HS-5 (cell line): ENCODE measurements around the gene SFXN4.

Experiments used
- DNase-seq: peaks from one replicate; pipeline ENCODE4 v3.0.0-alpha.2; 2012; ENCODE audit warnings: low read depth

The SFXN4 gene, protein sequence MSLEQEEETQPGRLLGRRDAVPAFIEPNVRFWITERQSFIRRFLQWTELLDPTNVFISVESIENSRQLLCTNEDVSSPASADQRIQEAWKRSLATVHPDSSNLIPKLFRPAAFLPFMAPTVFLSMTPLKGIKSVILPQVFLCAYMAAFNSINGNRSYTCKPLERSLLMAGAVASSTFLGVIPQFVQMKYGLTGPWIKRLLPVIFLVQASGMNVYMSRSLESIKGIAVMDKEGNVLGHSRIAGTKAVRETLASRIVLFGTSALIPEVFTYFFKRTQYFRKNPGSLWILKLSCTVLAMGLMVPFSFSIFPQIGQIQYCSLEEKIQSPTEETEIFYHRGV

DNA sequence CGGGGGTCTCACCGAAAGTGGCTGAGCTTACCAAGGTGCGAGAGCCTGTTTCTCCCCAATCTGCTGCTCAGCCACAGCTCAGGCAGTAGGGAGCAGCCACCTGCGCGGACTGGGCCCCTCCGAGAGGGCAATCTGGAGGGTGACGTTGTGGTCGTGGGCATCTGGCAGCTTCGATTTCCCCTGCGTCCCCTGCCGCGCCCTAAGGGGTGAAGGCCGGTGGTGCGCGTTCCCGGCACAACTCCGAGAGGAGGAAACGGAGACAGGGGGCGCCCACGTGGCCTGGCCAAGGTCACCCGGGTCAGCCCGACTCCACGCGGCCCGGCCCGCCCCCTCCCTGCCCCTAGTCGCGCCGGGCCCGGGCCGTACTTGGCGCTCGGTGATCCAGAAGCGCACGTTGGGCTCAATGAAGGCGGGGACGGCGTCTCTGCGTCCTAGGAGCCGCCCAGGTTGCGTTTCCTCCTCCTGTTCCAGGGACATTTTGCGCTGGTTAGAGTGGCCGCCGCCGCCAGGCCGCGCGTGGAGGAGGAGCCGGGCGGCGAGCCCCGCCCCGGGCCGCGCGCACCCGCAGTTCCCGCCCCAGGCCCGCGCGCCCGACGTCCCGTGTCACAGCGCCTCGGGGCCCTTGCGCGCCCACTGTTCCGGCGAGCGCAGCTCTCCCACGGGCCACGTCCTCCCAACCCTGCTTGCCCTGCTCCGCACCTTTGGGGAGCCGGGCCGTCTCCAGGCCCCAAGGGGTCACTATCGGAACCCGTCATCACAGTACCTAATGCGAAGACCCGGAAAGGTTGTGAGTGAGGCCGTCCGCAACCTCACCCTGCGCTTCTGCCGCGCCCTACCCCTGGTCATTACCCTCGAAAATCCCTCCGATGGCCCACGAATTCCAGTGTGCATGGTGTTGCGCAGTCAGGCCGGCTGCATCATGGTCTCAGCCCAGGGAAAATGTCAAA, at the start of gene SFXN4:
SFXN4 (minus strand) TSS at position 544 of the 947 bp plus-strand sequence; CDS start at position 477, 67 bp downstream.
- DNase-seq, result no peak

DNA sequence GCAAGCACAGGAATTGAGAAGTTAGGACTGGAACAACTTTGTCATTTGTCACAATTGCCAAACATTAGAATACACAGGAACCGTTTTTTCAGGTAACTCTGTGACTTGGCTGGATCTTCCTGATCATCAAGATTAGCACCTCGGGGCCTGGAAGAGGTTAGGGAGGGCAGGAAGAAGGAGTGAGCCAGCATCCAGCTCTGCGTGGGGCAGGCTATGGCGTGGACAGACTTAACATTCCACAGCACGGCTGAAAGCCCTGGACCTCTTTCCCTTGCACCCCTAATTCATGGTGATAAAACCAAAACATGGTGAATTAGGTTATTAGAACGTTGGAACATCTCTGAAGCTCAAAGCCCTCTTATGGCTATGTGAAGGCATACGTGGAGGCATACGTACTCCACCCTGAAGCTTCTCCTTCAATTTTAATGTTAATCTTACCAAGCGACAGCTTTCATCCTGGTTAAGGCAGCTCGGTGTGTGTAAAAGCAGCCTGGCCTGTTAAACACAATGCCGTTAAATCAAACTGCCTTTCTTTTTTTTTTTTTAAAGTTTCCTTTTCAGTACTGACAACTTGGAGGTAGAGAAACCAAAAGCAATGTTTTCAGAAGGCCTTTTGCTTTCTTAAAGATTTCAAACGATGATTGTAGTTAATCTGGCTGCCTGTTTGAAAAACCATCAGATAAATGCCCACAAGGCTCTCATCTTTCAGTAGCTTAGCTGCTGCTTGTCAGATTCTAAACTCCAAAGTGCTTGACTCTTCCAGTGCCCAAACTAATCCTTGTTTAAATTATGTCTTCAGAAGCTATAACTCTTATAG, 46.3 kb upstream of the SFXN4 start:
- DNase-seq, result no peak

GRCh38 chr10:119211176-119211575, 45.7 kb upstream of the SFXN4 start:
- no peak for DNase-seq

- no peak for DNase-seq
These were observed 45.1 kb upstream of the SFXN4 start for GRCh38 chr10:119210633-119211032.

GRCh38 chr10:119209736-119210355, 44.3 kb upstream of the SFXN4 start:
- DNase-seq, result no peak

DNA sequence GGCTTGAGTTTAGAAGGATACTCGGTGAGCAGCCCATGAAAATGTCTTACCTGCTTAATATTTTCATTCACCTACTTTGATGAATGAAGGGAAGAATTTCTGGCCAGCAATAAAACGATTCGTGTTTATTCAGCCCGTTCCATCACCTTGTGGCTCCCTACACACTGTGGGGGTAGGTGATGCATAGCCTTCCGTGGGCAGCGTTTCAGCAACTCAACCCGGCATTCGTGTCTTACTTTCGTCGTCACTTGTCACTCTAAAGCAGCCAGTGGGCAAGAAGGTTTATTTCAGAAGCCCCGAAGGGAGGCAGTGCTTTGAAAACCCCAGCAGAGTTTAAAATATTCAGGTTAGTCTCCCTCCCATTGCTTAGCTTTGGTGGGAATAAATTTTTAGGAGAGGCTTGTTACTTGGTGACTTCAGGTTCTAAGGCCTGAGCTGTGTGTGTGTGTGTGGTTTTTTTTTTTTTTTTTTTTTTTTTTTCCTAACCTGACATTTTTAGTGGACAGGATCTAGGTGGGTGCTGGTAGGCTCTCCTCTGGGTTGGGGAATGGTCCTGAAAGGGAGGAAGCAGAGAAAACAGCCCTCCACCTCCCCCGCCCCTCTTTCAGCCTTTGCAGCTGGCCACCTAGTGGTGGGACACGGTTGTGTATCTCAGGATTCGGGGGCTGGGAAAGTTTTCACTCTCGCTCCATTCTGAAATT, 43.7 kb upstream of the SFXN4 start:
- peak; percentile 25 for DNase-seq

DNA sequence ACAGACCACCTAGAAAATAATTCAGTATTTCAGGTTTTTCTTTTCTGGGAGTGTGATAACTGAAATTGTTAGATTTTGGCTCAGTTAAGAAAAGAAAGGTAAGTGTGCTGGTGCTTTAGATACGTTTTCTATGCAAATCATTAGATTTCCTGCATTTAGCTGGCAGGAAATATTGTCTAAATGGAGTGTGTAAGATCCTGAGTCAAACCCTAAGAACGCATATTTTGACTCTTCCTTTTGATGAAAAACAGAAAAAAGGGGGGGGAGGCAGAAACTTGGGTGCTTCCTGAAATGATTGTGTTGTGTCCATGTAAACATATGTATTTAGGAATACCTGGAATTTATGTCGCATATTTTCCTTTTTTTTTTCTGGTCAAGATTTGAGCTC, 43.0 kb upstream of the SFXN4 start:
- DNase-seq, result peak; percentile 53

DNA sequence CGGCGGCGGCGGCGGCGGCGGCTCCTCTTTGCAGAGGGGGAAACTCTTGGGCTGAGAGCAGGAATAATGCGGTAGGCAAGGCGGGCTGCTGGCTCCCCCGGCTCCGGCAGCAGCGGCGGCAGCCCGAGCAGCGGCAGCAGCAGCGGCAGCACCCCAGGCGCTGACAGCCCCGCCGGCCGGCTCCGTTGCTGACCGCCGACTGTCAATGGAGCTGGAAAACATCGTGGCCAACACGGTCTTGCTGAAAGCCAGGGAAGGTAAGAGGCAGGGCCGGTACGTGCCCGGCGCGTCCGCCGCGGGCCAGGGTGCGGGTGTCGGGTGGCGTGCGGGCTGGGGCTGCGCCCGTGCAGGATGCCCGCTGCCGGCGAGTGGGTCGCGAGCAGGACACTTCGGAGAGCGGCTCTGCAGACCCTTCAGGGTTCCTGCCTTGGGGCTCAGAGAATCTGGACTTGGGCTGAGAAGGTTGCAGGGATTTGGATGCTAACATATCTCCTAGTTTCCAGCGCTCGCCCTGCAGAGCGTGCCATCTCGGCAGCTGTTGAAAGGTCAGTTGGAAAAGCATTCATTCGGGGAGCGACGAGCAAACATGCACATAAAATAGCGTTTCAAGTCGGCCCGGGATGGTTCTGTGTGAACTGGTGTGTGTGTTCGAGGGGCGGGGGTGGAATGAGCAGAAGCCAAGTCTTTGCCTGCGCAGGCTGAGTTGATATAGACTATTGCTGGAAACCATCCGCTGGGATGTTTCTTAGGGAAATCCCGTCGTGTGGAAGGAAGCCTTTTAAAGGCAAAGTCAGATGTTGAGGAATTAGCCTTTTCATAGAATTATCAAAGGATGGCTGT, 42.4 kb upstream of the SFXN4 start:
- no peak for DNase-seq

GRCh38 chr10:119207366-119207666, 41.8 kb upstream of the SFXN4 start, which contains the start of gene GRK5:
GRK5 (plus strand) TSS chr10:119207571; CDS start chr10:119207918, 347 bp downstream.
- DNase-seq, result peak; percentile 80

DNA sequence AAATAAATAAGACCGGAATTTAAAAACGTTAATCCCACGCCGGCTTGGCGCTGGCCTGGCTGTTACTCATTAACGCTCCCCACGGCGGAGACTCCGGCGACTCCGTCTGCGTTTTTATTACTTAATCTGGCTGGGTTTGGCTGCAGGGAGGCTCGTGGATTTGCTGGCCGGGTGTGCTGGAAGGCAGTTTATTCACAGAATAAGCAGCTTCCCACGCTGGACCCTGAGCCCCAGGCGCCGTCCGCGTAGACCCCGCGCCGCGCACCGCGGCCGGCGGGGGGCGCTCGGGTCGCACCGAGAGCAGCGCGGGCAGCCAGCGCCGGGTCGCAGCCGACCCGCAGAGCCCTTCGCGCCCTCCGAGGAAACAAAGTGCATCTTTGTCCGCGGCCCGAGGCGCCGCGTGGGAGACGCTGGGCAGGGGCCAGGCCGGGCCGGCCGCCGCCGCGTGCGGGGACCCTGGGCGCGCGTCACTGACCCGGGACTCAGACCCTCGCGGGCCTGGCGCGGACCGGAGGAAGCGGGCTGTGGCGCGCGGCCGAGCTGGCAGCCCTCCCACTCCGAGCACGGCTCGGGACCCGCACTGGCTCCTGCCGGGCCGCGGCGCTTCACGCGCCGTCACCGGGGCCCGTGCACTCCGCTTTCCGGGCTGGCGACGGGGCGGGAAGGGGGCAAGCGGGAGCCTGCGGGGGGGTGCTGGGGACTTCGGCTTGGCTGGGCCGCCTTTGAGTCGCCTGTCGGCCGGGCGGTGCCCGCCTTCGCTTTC, 41.3 kb upstream of the SFXN4 start:
- no peak for DNase-seq

GRCh38 chr10:119205894-119206602, 40.5 kb upstream of the SFXN4 start:
- no peak for DNase-seq

- DNase-seq, result peak; percentile 31
These were observed 37.5 kb upstream of the SFXN4 start for GRCh38 chr10:119203006-119203405.

- no peak for DNase-seq
These were observed 35.7 kb upstream of the SFXN4 start for GRCh38 chr10:119201233-119201632.

DNA sequence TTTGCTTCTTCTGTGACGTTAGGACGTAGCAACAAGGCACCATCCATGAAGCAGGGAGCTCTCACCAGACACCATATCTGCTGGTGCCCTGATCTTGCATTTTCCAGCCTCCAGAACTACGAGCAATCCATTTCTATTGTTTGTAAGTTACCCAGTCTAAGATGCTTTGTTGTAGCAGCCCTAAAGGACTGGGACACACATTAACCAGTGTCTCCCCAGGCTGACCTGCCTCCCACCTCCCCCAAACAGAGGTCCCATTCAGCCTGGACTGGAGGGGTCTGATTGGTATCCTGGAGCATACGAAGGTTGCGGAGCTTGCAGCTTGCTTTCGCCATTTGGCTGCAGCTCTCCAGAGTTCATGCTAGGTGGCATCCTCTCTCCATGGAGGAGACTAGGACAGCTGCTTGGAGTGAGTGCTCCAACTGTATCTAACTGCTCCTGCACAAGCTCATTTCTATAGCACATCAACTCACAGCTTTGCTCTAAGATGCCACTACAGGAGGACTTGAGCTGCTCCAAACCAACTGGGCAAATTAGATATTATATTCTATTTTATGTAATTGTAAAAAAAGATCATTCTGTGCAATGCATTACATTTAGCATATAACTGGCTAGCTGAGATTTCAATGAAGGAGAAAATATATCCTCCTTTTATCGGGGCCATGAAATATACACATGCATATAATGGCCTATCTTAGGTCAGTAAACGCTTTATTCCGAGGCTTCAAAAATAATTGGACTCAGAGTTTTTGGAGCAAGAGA, 33.9 kb upstream of the SFXN4 start:
- peak; percentile 38 for DNase-seq

DNA sequence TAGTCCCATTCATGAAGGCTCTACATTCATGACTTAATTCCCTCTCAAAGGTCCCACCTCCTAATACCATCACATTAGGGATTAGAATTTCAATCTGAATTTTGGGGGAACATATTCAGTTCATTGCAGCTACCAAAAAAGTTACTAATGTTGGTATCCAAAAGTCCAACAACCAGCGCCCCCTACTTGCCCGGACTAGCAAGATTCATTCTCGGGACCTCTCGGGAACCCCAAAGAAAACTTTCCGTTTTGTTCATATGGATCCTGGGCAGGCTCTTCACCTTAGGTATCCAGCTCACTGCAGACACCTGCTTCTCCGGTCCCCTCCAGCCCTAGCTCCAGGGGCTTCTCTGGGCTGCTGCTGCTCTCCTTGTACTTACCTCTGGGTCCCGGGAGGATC, 32.9 kb upstream of the SFXN4 start:
- no peak for DNase-seq

GRCh38 chr10:119197921-119198320, 32.4 kb upstream of the SFXN4 start:
- peak; percentile 41 for DNase-seq

DNA sequence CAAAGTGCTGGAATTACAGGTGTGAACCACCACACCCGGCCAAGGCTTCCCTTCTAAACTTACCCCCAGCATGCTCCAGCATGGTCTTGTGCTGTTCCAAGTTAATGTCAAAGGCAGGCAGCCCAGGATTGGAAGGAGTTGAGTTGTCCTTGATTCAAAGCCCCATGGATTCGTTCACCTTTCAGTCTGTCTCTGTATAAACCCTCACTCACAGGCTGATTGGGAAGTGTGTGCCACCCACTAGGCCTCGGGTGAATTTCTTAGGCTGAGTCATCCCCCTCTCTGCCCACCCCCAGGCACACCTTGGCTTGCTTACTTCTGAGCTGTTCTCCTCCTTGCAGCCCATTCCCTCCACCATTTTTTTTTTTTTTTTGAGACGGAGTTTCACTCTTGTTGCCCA, 26.4 kb upstream of the SFXN4 start:
- no peak for DNase-seq
